Stimulated activated CD4-positive, alpha-beta T cell treated with anti-CD3 and anti-CD28 coated beads, Interleukin-4, amount 100 ng/mL, for 4 hours (primary cell): Measurements from ENCODE around the gene CHD9.
"Not testable (repeated sequence)": the region's sequence is repeated elsewhere in the genome, so short reads cannot be mapped to it uniquely, and the experiment has no call there.

ENCODE experiments used
- DNase-seq, 2 experiments: peaks; one replicate each; pipeline ENCODE4 v3.0.0-alpha.2; 2020

CHD9 gene

GRCh38 chr16:53075461-53075860 lies 20.7 kb downstream of the CHD9 start:
- not testable (repeated sequence) for DNase-seq

DNA sequence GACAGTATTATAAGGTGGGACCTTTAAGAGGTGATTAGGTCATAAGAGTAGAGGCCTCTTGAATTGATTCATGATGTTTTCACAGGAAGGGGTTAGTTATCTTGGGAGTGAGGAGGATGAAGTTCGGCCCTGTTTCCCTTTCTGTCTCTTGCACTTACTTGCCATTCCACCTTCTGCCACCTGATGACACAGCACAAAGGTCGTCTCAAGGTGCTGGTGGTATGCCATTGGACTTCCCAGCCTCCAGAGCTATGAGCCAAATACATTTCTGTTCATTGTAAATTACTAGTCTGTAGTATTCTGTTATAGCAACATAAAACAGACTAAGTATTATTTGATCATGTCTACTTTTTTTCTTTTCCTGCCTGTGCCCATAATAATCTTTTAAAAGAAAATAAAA lies 23.5 kb downstream of the CHD9 start:
- no peak for DNase-seq

- DNase-seq: no peak
Measured at GRCh38 chr16:53078765-53079485, 24.1 kb downstream of the CHD9 start.

DNA sequence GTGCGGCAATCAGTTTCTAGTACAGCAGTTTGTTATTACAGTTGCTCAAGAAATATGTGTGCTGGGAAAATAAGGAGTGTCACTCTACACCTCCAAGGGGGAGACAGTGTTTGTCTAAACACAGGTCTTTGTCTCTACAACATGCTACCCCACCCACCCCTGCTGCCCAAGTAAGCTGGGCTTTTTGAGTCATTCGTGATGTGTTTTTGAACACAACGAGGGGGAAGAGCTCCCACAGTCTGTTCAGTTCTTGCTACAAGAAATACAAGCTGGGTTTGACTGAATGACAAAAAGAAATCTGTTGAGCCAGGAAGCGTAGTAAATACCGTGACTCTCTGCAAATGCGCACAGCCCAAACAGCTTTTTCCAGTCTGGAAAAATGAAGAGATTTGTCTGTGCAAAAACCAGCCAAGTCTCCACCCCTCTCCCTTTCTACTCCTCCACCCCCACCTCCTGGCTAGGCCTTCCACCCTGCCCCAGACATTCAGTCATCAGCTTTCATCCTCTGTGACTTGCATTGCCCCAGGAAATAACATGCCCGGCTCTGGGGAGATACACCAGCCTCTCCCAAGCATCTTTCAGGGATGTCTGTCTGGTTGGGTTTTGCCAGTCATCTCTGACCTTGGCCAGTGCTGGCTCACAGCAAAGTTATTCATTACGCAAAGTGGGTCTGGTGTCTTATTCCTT lies 25.7 kb downstream of the CHD9 start:
- no peak for DNase-seq

- no peak for DNase-seq
Measured at GRCh38 chr16:53081032-53081424, 26.2 kb downstream of the CHD9 start.

DNA sequence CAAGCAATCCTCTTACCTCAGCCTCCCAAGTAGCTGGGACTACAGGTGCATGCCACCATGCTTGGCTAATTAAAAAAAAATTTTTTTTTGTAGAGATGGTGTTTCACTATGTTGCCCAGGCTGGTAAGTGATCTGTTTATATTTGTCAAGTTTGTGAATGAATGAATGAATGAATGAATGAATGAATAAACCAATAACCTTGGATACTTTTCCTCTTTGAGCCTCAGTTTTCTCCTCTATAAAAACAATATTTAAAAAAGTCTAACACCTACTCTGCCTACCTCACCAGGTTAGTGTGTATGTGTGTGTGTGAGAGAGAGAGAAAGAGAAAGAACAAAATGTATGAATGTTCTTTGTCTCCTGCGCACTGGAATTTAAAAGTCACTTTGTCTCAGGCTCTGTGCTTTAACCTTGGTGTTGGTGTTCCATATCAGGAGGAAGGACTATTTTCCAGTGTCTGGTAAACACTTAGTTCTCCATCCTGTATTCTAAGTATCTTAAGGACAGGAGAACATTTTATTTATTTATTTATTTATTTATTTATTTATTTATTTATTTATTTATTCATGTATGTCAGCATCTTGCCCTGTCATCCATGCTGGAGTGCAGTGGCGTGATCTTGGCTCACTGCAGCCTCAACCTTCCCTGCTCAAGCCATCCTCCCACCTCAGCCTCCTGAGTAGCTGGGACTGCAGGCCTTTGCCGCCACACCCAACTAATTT lies 27.1 kb downstream of the CHD9 start:
- DNase-seq: no peak

DNA sequence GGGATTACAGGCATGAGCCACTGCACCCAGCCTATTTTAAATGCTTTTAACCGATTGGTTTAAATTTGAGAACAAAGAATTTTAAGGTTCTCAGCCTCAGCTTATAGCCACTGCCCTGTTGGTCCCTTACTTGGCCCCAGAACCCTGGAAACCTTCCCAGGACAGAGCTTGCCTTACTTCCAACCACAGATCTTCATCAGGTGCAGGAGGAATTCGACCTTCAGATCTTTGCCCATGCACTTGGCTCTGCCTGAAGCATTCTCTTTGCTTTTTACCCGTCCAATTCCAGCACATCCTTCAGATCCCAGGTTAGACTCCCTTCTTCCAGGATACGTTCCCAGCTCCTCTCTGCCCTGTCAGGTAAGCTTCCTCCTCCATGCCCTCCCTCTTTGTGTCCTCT lies 27.7 kb downstream of the CHD9 start:
- no peak for DNase-seq

- DNase-seq: no peak
Measured at GRCh38 chr16:53083119-53083518, 28.3 kb downstream of the CHD9 start.

DNA sequence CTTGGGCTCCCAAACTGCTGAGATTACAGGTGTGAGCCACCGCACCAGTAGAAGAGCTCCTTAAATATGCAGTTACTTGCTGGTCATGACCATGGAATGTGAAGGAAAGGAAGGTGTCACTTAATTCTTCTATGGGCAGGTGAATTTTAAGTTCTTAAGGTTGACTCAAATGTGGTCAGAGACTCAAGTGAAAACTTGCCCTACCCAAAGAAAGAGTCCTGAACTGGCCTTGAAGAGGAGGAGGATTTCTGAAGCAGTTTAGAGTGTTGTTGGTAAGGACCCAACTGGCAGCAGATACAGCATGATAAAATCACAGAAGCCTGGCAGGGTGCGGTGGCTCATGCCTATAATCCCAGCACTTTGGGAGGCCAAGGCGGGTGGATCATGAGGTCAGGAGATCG lies 29.4 kb downstream of the CHD9 start:
- no peak for DNase-seq

GRCh38 chr16:53084746-53085334 lies 30.0 kb downstream of the CHD9 start:
- no peak for DNase-seq

- DNase-seq: no peak
Measured at GRCh38 chr16:53085369-53085843, 30.6 kb downstream of the CHD9 start.

DNA sequence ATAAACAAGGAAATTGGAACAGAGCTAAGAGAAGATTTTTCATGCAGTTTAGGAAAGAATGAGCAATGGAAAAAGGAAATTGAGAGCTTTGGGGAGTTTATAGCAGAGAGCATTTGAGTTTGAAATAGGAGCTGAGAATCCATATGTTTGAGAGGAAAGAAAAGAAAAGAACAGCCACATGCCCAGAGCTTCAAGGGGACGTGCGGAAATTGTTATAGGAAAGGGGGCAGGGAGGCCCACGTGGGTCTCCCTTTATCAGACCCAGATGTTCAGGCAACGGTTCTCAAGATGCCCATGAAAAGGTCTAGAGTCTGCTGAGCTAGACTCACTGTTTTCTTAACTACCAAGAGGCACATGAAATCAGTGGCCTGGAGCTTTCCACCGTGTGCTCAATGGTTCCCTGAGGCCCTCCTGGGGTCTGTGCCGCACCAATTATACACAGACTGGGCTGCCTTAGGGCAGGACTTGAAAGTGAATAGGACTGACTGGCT lies 31.2 kb downstream of the CHD9 start:
- no peak for DNase-seq

DNA sequence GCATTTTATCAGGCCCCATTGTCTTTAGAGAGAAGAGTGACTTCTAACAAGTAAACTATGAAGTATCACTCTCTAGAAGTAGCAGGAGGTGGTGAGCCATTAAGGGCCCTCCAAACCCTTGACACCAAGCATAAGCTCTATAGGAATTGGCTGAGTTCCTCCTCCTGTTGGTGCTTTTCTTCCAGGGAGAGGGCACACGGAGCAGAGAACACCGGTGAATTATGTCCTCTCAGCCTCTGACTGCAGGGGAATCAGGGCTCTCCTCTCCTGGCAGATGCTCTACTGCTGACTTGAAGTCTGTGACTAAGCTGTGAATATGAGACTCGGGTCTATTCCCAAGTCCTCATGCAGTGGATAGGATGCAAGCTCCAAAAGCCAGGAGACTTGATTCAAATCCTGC lies 32.3 kb downstream of the CHD9 start:
- no peak for DNase-seq

- DNase-seq: no peak
Measured at GRCh38 chr16:53089434-53090285, 34.9 kb downstream of the CHD9 start.

DNA sequence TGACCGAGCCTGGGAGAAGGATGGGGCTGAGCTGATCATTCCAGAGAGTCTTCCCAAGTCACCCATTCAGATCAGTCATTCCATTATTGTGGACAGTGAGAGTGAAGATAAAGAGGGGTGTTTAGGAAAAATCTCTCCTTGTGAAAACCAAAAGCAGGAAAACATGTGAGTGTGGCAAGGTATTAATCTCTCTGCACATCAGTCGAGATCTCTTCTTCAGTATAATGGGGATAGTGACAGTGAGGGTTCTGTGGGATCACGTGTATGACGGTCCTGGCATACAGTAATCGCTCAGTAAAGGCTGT lies 35.4 kb downstream of the CHD9 start:
- no peak for DNase-seq

GRCh38 chr16:53090591-53091411 lies 36.0 kb downstream of the CHD9 start:
- DNase-seq: no peak

DNA sequence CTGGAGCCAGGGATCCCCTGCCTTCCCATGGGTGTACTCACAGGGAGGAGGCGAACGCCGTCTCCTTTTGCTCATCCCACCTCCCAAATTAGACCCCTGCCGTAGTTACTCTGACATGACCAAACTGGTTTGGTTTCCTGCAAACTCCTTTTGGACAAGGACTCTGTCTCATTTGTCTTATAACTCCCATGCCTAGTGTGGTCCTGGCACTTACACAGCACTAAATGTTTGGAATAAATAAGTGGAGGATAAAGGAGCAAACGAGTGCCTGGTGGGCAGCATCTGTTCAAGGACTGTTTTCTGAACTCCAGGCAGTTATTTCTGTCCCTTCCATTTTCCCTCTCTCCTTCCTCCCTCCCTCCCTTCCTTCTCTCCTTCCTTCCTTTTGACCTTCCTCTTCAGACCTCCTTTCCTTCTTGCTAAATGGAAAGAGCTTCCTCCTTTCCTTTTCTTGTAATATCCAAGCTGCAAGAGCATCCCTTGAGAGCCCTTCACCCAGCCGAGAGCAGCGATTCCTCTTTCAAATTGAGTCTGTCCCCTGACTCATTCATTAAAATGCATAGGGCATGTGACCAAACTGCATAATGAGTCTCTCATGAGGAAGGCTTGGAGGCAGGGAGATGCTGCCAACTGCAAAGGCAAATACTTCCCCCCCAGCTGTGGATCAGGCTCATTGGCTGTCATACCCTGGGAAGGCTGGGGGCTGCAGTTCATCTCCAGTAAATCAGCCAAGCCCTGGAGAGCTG lies 36.8 kb downstream of the CHD9 start:
- DNase-seq: no peak

GRCh38 chr16:53092284-53092683 lies 37.5 kb downstream of the CHD9 start:
- no peak for DNase-seq

DNA sequence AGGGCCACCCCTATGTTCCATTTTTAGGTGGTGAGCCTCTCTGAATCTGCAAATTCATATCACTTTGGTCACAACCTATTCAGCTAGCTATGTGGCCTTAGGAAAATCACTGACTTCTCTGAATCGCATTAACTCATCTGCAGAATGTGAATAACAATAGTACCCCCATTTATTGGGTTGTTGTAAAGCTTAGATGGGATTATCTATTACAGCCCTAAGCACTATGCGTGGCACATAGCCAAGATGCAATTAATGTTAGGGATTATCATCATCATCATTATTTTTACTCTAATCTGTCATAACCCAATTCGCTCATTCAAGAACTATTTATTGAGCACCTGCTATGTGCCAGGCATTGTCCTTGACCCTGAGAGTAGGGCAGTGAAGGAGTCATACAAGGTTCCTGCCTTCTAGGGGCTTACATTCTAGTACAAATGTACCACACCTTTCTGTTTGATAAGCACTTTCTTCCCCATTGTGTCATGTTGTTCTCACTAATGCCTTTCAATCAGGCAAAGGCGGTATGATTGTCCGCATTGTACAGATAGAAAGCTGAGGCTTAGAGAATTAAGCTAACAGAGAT lies 38.5 kb downstream of the CHD9 start:
- DNase-seq: no peak

DNA sequence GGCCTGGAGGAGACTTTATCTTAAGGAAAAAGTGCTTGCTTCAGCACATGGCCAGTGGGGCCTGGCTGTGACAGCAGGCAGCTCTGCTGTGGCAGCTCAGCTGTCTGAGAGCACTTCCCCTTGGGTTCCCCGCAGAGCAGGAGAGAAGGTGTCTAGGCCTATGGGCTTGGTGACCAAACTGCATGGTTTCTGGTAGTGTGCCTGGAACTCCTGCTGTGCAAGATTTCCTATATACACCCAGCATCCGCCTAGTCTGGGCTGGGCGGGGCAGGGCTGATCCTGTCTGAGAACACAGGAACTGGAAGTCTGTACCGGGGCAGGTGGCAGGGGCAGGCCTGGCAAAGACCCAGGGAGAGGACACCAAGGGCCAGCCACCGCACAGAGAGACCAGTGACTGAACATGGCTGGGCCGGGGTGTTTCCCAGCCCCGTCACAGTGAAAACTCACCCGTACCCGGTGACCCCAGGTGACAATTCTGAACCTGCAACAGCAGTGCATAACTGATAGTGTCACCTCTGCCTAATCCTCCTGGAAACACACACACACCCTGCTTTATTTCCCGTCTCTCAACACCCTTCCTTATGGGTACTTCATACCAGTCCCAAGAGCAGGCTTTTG lies 39.3 kb downstream of the CHD9 start:
- DNase-seq: no peak
